ENCODE results near the gene EFNA5. TPM values are rescaled to one million over a fixed set of nuclear protein-coding genes. Genes with fewer than 3 reads are reported as not detected.

Gene EFNA5
- total and polyA plus RNA-seq, 2 donors from 2014 or later, result 5.9 to 54.4 TPM

GRCh38 chr5:107388141-107388861 lies 282.4 kb downstream of the EFNA5 start:
- Histone ChIP-seq H3K9ac (ENCODE audit: low read length in 3 of 3) (no peak overlapping the region), H3K4me1 (ENCODE audit: control insufficient read depth in 2 of 3, insufficient read depth in 2 of 3, low read depth in 1 of 3, low read length in 3 of 3) (peaks cover 0 to 7% (median 7%) of the 10 kb centered on the region in 3 donors), H3K4me3 (ENCODE audit: low read length in 3 of 3) (no peak overlapping the region), H3K27ac (ENCODE audit: low read depth in 2 of 2, low read length in 2 of 2) (no peak overlapping the region), H3K27me3 (ENCODE audit: control insufficient read depth, insufficient read depth, low read length) (no peaks in the 10 kb centered on the region), H3K9me3 (ENCODE audit: control insufficient read depth in 2 of 3, insufficient read depth in 1 of 3, low read length in 3 of 3) (no peaks in the 10 kb centered on the region), H3K36me3 (ENCODE audit: control insufficient read depth in 2 of 3, insufficient read depth in 3 of 3, low read length in 3 of 3) (no peaks in the 10 kb centered on the region)
- DNase-seq (peak in 2 of 5 donors; percentile 36 to 42), FAIRE-seq (no peak)
- no peak for TF ChIP-seq CTCF (IDR thresholded peaks at IDR 0.05; ENCODE audit: borderline replicate concordance, extremely low read depth, insufficient read depth)
- intact Hi-C loops (cut with DNase I), result no loop called here

DNA sequence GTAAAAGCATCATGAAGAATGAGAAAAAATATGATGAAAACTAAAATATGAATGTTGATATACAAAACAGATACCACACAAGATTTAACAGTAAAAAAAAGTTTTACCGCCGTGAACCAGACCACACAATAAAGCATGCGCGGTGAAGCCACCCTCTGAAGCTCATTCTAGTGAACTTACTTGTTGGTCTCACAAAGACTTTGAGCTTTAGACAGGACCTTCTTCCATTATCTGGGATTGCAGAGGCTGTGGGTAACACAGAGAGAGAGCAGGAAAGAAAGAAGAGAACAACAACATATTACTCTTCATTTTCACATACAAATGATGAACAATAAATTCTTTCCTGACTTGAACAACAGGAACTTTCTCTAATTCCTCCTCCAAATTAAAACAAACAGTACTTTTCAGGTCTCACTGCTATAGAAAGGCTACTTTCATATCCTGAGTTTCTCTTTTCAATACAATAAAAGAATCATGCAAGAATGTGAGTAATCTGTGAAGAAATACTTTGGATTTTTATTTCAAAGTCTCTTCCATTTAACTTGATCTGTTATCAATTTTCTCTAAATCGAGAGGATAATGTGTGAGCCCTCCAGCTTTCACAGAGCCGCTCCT lies 283.1 kb downstream of the EFNA5 start:
- H3K27ac ChIP-seq (ENCODE audit: low read depth in 2 of 2, low read length in 2 of 2), result no peak overlapping the region
- H3K36me3 ChIP-seq (ENCODE audit: control insufficient read depth in 2 of 3, insufficient read depth in 3 of 3, low read length in 3 of 3), result no peaks in the 10 kb centered on the region
- no peak for TF ChIP-seq CTCF (IDR thresholded peaks at IDR 0.05; ENCODE audit: borderline replicate concordance, extremely low read depth, insufficient read depth)
- H3K27me3 ChIP-seq (ENCODE audit: control insufficient read depth, insufficient read depth, low read length), result no peaks in the 10 kb centered on the region
- no peaks in the 10 kb centered on the region for H3K9me3 ChIP-seq (ENCODE audit: control insufficient read depth in 2 of 3, insufficient read depth in 1 of 3, low read length in 3 of 3)
- FAIRE-seq, result no peak
- intact Hi-C loops (cut with DNase I), result no loop called here
- peaks cover 0 to 7% (median 7%) of the 10 kb centered on the region in 3 donors for H3K4me1 ChIP-seq (ENCODE audit: control insufficient read depth in 2 of 3, insufficient read depth in 2 of 3, low read depth in 1 of 3, low read length in 3 of 3)
- H3K9ac ChIP-seq (ENCODE audit: low read length in 3 of 3), result no peak overlapping the region
- DNase-seq, result no peak
- H3K4me3 ChIP-seq (ENCODE audit: low read length in 3 of 3), result no peak overlapping the region

- Histone ChIP-seq H3K36me3 (ENCODE audit: control insufficient read depth in 2 of 3, insufficient read depth in 3 of 3, low read length in 3 of 3) (no peaks in the 10 kb centered on the region), H3K27ac (ENCODE audit: low read depth in 2 of 2, low read length in 2 of 2) (no peak overlapping the region), H3K27me3 (ENCODE audit: control insufficient read depth, insufficient read depth, low read length) (no peaks in the 10 kb centered on the region), H3K9me3 (ENCODE audit: control insufficient read depth in 2 of 3, insufficient read depth in 1 of 3, low read length in 3 of 3) (no peaks in the 10 kb centered on the region), H3K9ac (ENCODE audit: low read length in 3 of 3) (no peak overlapping the region), H3K4me3 (ENCODE audit: low read length in 3 of 3) (no peak overlapping the region), H3K4me1 (ENCODE audit: control insufficient read depth in 2 of 3, insufficient read depth in 2 of 3, low read depth in 1 of 3, low read length in 3 of 3) (peaks cover 0 to 7% (median 7%) of the 10 kb centered on the region in 3 donors)
- intact Hi-C loops (cut with DNase I), result no loop called here
- DNase-seq (no peak), FAIRE-seq (no peak)
- TF ChIP-seq CTCF (IDR thresholded peaks at IDR 0.05; ENCODE audit: borderline replicate concordance, extremely low read depth, insufficient read depth), result no peak
These were observed 285.0 kb downstream of the EFNA5 start for GRCh38 chr5:107385708-107386107.

All from kidney (tissue), 14 donors.